SK-N-SH treated with all-trans-retinoic acid at 6 μM for 48 hours (cell line): ENCODE data around the gene OTX2.

Experiments
- ATAC-seq: fragments of 200-7000 bp; cut with Tn5 transposase; 3 replicates; pipeline ENCODE4 v1.9.1; 2020; ENCODE audit warnings: mild to moderate bottlenecking, moderate library complexity
- BACH2 ChIP-seq: fragments of 250-450 bp; sonication (Bioruptor Pico); IDR thresholded peaks from 2 replicates; pipeline ENCODE4 v1.9.0; 2021; ENCODE audit warnings: mild to moderate bottlenecking, borderline replicate concordance
- CREB5 ChIP-seq: fragments of 250-450 bp; sonication (Bioruptor Pico); IDR thresholded peaks from 2 replicates; pipeline ENCODE4 v1.5.1; 2020; ENCODE audit warnings: low read depth, mild to moderate bottlenecking, moderate library complexity
- CSDC2 ChIP-seq: fragments of 250-450 bp; sonication (Bioruptor Pico); IDR thresholded peaks from 2 replicates; pipeline ENCODE4 v1.5.0; 2020; ENCODE audit warnings: mild to moderate bottlenecking, moderate library complexity
- CSRNP3 ChIP-seq: fragments of 250-450 bp; sonication (Bioruptor Pico); IDR thresholded peaks from 2 replicates; pipeline ENCODE4 v1.5.1; 2021; ENCODE audit warnings: mild to moderate bottlenecking, moderate library complexity
- ESRRG ChIP-seq: fragments of 250-450 bp; sonication (Bioruptor Pico); IDR thresholded peaks from 2 replicates; pipeline ENCODE4 v1.6.1; 2021; ENCODE audit warnings: mild to moderate bottlenecking
- ISL1 ChIP-seq: fragments of 250-450 bp; sonication (Bioruptor Pico); IDR thresholded peaks from 2 replicates; pipeline ENCODE4 v2.1.2; 2022; ENCODE audit warnings: mild to moderate bottlenecking, moderate library complexity
- OSR1 ChIP-seq: fragments of 250-450 bp; sonication (Bioruptor Pico); IDR thresholded peaks from 2 replicates; pipeline ENCODE4 v1.8.0; 2022; ENCODE audit warnings: moderate library complexity, mild to moderate bottlenecking, inconsistent platforms
- PATZ1 ChIP-seq: fragments of 250-450 bp; sonication (Bioruptor Pico); IDR thresholded peaks from 2 replicates; pipeline ENCODE4 v1.8.0; 2020; ENCODE audit warnings: mild to moderate bottlenecking, moderate library complexity, borderline replicate concordance
- POU6F1 ChIP-seq: fragments of 250-450 bp; sonication (Bioruptor Pico); IDR thresholded peaks from 2 replicates; pipeline ENCODE4 v1.8.0; 2021; ENCODE audit warnings: low read depth, mild to moderate bottlenecking, moderate library complexity, borderline replicate concordance
- PPARA ChIP-seq: fragments of 250-450 bp; sonication (Bioruptor Pico); IDR thresholded peaks from 2 replicates; pipeline ENCODE4 v1.5.0; 2020; ENCODE audit warnings: mild to moderate bottlenecking, borderline replicate concordance
- RARB ChIP-seq: fragments of 250-450 bp; sonication (Bioruptor Pico); IDR thresholded peaks from 2 replicates; pipeline ENCODE4 v1.8.0; 2021; ENCODE audit warnings: mild to moderate bottlenecking, moderate library complexity
- SNAI2 ChIP-seq: fragments of 250-450 bp; sonication (Bioruptor Pico); IDR thresholded peaks from 2 replicates; pipeline ENCODE4 v1.5.0; 2020; ENCODE audit warnings: mild to moderate bottlenecking, moderate library complexity
- TOX ChIP-seq: fragments of 250-450 bp; sonication (Bioruptor Pico); IDR thresholded peaks from 2 replicates; pipeline ENCODE4 v1.8.0; 2021; ENCODE audit warnings: mild to moderate bottlenecking, moderate library complexity, borderline replicate concordance
- TSHZ2 ChIP-seq: fragments of 250-450 bp; sonication (Bioruptor Pico); IDR thresholded peaks from 2 replicates; pipeline ENCODE4 v1.5.0; 2020; ENCODE audit warnings: mild to moderate bottlenecking, moderate library complexity
- ZC3H10 ChIP-seq: fragments of 250-450 bp; sonication (Bioruptor Pico); IDR thresholded peaks from 2 replicates; pipeline ENCODE4 v1.5.1; 2021; ENCODE audit warnings: mild to moderate bottlenecking, moderate library complexity
- ZNF565 ChIP-seq: fragments of 450-650 bp; formaldehyde crosslinking; conservative IDR thresholded peaks from 2 replicates; pipeline ENCODE4 v1.5.0; 2020; ENCODE audit warnings: low read depth, mild to moderate bottlenecking, moderate library complexity
- ZNF70 ChIP-seq: fragments of 450-650 bp; formaldehyde crosslinking; IDR thresholded peaks from 2 replicates; pipeline ENCODE4 v1.5.0; 2020; ENCODE audit warnings: mild to moderate bottlenecking, moderate library complexity
- ZNF8 ChIP-seq: fragments of 450-650 bp; formaldehyde crosslinking; IDR thresholded peaks from 2 replicates; pipeline ENCODE4 v1.5.0; 2020; ENCODE audit warnings: mild to moderate bottlenecking, moderate library complexity

Gene OTX2

GRCh38 chr14:56810147-56810719, at the start of gene OTX2:
Gene OTX2 (minus strand): TSS chr14:56810479. CDS start chr14:56805456, 5,023 bp downstream.
- no peak for ATAC-seq
- TF ChIP-seq RARB = no peak
- no peak for TF ChIP-seq CSRNP3 (CRISPR knock-in tag)
- TF ChIP-seq PATZ1 (CRISPR knock-in tag) = no peak
- no peak for TF ChIP-seq SNAI2 (CRISPR knock-in tag)
- TF ChIP-seq ISL1 (CRISPR knock-in tag) = no peak
- no peak for TF ChIP-seq ZNF70 (CRISPR knock-in tag)
- TF ChIP-seq CSDC2 = no peak
- no peak for TF ChIP-seq OSR1
- no peak for TF ChIP-seq CREB5 (CRISPR knock-in tag)
- no peak for TF ChIP-seq BACH2 (CRISPR knock-in tag)
- no peak for TF ChIP-seq ZNF8 (CRISPR knock-in tag)
- TF ChIP-seq, all 23 proteins: peak for 0

- TF ChIP-seq ISL1 (CRISPR knock-in tag) (no peak), BACH2 (CRISPR knock-in tag) (no peak), CSRNP3 (CRISPR knock-in tag) (no peak), ZC3H10 (CRISPR knock-in tag) (no peak), OSR1 (no peak), ESRRG (no peak), TSHZ2 (CRISPR knock-in tag) (no peak), PATZ1 (CRISPR knock-in tag) (no peak), ZNF565 (no peak), CREB5 (CRISPR knock-in tag) (no peak), RARB (no peak), PPARA (no peak), POU6F1 (CRISPR knock-in tag) (no peak), ZNF8 (CRISPR knock-in tag) (no peak), TOX (CRISPR knock-in tag) (no peak)
- ATAC-seq = no peak
These were observed 48.1 kb upstream of the OTX2 start for GRCh38 chr14:56858422-56858821.
